NCI-H2107 treated with DMSO at 0.1 percent for 48 hours (cell line): ENCODE measurements around the gene PPP1R36.
"Not testable (repeated sequence)": the region's sequence is repeated elsewhere in the genome, so short reads cannot be mapped to it uniquely, and the experiment has no call there.

Source experiments
- DNase-seq: peaks from one replicate; lab custom pipeline; 2025; ENCODE audit not compliant: unreplicated experiment; lab: John Stamatoyannopoulos, UW

Gene PPP1R36

DNA sequence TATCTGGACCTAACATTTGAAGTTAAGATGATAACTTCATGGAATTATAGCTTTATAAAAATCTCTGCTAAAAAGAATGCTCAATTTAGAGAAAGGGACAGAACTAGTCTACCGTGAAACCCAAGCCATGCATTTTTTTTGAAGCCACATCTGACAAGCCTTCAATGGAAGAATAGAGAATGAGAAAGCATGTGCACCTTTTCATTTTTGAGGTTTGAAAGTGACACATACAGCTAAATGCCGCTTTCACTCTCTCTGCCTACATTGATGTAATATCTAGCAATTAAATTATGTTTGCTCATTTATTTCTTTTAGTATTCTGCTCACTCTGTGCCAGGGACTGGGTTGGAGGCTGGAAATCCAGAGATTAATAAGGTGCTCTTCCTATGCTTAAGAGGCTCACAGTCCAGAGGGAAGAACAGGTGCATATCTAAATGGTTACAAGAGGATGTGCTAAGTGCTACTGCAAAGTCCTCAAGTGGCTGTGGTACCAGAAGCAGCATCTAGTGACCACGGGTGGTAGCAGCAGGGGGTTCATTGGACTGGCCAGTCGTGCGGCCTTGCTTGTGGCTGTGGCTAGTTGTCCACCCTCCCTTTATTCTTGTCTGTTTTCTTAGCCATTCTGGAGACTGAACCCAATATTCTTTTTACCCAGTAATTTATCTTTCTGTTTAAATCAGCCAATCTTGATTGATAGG, 60.4 kb downstream of the PPP1R36 start:
- peak; percentile 99 for DNase-seq

- no peak for DNase-seq
These were observed 61.7 kb downstream of the PPP1R36 start for GRCh38 chr14:64611358-64612020.

DNA sequence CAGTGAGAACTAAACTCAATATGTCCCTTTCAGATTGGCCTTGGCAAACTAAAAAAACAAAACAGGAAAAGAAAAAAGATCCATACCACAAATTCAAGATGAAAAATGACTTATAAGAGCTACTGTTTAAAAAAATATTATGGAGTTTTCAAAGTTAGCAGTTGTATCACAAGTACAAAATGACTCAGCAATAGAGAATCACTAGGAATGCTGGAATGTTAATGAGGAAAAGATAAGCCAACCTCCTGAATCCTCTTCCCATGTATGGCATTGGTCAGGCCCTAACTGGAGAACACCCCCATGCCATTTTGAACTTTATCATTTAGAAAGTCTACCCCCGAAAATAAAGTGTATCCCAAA, 62.2 kb downstream of the PPP1R36 start:
- no peak for DNase-seq

DNA sequence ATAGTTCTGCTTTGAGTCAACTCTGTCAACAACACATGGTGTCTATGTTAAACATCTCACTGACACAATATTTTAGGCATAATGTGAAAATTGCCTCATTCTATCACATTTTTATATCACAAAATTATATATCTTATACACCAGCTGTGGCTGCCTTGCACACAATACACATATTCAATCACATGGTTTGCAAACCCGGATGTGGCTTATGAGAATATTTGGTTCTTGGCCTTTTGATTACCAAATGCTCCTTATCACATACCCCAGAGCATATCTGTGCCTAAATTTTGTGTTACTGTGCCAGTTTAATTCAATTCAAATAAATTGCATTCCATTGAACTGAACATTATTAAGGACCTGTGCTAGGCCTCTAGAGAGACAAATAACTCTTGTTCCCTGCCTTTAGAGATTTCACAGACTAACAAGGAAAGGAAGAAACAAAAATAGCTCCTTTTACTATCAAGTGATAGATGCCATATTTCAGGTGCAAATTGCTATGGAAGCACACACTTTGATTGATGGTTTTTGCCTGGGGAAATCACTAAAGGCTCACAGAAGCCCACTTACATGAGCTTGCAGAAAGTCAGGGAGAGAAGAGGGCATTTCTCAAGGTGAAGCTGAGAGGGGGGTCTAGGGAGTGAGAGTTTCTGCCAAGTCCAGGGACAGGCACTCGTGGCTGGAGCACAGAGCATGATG, 63.4 kb downstream of the PPP1R36 start:
- DNase-seq = no peak

DNA sequence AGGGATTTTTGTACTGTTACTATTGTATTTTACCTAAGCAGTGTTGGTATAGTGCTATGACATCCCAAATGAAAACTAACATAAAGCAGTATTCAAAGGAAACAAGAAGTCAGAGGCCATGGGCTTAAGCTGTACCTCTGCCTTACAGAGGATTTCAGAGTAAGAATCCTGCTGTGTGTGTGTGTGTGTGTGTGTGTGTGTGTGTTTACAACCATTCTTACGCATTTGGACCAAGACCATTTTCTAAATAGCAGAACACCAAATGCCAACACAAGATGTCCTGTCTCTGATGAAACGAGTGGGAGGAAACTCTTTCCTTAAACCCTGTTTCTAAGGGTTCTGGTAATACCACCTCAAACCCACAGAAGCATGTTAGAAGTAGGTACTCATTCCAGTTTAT, 64.4 kb downstream of the PPP1R36 start:
- DNase-seq = no peak

DNA sequence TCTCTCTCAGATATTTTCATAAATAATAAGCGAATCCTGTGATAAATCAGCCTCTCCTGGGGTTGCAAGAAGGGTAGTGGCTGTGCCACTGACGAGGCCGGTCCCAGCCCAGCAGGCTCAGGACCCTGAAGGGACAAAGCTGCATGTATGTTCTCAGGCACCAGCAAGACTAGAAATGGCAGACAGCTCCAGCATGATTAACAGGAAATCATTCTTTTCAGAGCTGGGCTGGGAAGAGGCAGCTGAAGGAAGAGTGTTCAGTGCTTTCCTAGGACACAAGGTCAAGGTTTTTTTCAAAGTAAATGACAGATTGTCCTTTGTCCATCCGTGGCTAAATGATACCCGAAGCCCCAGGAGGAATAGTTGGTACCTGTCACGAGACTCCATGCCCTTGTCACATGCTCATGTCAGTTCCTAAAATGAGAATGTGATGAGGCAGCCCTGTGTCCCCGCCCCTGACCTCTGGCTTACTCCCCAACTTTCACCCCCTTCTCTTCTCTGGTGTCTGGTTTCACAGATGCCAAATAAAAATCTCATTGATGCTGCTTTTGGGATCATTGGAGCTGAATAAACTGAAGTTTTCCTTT, 65.1 kb downstream of the PPP1R36 start:
- DNase-seq = no peak

DNA sequence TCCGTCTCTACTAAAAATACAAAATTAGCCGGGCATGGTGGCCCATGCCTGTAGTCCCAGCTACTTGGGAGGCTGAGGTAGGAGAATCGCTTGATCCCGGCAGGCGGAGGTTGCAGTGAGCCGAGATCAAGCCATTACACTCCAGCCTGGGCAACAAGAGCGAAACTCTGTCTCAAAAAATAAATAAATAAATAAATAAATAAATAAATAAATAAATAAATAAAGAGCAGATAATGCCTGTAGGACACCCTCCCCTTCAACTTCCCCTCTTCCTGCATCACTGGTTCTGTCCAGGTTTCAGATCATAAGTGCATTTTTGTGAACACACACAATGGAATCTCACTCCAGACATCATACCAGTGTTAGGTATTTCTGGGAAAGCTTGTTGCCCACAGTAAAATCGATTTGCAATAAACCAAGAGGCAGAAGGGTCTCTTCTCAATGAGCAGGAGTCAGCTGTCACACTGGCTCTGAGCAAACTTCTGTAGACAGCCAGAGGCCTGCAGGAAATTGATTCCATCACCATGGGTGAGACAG, 68.2 kb downstream of the PPP1R36 start:
- not testable (repeated sequence) for DNase-seq

GRCh38 chr14:64620910-64621309, 71.1 kb downstream of the PPP1R36 start:
- no peak for DNase-seq

GRCh38 chr14:64623554-64624165, 73.9 kb downstream of the PPP1R36 start:
- DNase-seq = no peak

DNA sequence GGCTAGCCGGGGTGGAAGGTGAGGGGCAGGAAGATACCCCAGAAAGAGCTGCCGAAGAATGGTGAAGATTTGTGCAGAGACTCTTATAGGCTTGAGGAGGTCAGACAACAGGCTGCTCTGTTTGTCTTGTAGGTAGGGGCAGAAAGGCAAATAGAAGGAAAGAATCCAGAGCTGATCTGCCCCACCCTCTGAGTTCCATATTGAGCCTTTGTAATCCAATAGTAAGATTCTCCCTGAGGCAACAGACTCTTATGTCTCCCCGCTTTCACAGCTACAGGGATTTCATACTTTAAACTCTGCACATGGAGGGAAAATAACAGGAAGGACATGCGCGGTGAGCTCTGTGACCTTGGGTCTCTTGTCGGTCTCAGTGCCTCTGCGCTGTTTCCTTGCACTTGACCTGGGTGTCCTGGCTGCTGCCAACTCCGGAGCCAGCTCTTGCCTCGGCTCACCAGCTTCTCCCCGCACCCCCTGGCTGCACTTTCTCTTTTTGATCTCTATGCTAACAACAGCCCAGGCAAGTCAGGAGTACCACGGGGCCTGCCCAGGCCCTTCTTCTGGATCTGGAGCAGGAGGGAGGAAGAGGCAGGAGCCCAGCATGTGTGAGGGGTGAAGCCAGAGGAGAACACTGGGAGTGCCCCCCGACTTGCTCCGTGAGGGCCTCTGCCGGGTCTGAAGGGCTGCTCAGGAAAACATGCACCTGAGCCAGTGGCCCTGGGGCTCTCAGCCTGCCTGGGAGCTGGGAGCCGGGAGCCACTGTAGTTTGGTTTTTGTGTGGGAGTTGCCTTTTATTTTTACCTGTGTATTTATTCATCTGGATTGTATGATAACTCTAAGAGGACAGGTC, 75.8 kb downstream of the PPP1R36 start:
- no peak for DNase-seq

DNA sequence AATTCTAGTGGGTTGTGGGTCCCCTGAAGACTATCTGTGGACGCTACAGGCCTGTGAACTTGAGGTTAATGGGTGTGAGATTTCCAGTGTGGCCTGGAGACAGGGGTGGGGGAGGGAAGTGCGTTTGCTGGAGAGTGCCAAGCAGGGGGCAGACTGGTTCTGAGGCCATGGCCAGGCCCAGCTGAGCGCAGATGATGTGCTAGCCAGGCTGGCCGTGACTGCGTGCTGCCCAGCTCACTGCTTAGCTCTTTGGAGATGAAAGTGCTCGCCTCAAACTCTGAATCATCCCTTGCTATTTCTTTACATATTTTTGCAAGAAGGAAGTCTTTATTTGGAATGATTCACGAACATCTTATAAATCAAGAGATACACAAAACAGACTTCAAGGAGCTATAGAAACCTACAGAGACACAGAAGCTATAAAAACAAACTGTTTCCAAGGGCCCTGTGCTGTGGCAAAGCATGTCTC, 79.2 kb downstream of the PPP1R36 start:
- DNase-seq = no peak

GRCh38 chr14:64630778-64631177, 81.0 kb downstream of the PPP1R36 start:
- DNase-seq = no peak

DNA sequence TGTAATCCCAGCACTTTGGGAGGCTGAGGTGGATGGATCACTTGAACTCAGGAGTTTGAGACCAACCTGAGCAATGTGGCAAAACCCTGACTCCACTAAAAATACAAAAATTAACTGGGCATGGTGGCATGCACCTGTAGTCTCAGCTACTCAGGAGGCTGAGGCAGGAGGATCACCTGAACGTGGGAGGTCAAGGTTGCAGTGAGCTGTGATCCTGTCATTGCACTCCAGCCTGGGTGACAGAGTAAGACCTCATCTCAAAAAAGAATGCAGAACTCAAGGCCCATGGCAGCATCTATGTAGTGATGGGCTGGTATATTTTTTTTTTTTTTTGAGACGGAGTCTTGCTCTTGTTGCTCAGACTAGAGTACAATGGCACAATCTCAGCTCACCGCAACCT, 81.5 kb downstream of the PPP1R36 start:
- not testable (repeated sequence) for DNase-seq

DNA sequence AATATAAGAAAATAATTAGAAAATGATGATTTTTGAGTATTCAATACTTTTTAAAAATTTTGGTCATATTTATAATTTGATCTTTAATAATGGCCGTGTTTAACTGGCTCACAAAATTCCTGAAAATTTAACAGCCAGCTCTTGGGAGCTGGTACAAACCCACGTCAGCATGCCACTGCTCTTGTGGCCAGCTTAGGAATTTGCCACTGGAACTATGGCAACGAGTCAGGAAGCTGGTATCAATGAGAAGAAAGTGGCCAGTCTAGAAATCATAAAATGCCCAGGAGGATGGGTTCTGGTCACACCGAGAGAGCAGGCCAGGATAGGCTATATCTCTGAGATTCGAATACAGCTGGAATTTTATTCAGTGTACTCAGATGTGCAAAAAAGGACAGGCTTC, 82.3 kb downstream of the PPP1R36 start:
- no peak for DNase-seq

DNA sequence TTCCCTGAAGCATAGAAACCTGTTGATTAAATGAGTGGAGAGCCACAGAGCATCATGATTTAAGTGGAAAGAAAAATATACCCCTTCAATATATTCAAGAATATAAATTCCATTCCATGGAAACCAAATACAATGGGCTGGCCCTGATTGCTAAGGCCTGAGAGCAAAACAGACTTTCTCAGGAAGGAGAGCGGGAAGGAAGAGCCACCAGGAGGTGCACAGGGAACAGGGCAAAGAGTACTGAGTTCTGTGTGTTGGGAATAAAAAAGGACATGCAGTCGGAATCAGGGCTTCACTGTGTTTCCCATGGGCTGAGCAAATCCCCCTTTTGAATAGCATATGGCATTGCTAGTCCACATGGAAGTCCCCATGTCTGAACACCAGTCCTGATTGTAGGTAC, 84.8 kb downstream of the PPP1R36 start:
- no peak for DNase-seq

DNA sequence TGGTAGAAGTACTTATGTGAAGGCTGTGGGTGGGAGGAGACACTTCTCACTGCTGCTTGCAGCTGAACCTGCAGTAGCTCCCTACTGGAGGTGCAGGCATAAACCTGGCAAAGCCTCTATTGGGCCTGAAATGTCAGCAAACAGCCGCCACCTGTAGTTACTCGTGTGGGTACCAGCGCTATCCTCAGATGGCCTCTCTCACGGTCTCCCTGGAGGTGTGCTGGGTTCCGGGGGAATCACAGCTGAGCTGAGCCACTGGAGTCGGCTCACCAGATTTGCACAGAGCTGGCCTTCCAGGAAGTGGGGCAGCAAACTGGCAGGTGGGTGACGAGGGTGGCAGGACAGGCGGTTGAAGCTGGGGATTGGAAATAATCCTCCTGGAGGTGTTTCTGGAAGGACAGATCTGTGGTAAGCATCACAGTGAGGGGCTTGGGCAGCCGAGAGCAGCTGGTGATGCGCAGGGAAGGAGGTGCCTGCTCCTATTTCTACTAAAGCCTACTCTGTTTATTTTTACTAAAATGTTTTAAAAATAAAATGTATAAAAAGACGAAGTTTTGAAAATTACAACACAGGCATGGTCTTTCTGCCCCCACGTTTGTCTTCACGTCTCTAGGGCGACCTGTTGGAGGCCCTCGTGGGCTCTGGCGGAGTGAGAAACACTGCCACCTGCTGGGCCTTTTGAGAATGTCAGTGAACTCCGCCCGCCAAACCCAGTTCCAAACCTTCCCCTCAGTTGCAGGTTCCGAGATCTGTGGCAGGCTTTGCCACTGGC, 86.6 kb downstream of the PPP1R36 start:
- peak; percentile 88 for DNase-seq

DNA sequence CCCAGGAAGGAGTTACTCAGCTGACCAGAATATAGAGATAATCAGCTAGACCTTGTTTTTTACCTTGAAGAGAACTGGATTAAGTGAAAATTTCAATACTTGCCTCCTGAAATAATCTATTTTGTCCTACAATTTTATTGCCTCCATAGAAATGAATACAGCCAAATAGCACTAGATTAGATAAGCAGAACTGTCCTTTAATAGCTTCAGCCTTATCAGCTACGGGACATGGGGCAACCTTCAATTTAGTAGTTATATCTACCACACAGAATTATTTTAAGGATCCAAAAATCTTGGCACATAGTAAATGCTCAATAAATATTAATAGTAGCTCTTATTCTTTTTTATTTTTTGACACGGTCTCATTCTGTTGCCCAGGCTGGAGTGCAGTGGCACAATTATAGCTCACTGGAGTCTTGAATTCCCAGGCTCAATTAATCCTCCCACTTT, 87.2 kb downstream of the PPP1R36 start:
- no peak for DNase-seq

- DNase-seq = no peak
These were observed 88.1 kb downstream of the PPP1R36 start for GRCh38 chr14:64637735-64638473.

DNA sequence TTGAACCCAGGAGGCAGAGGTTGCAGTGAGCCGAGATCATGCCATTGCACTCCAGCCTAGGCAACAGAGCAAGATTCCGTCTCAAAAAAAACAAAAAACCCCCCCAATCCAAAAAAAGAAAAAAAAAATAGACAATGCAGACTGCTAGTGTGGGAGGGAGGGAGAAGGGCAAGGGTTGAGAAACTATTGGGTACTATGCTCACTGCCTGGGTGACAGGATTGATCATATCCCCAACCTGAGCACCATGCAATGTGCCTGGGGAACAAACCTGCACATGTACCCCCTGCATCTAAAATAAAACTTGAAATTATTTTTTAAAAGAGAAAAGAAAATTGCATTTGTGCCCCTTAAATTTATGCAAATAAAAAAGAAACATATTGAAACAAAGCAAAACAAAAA, 88.9 kb downstream of the PPP1R36 start:
- DNase-seq = no peak
